Neural cell (in vitro differentiated cells): ENCODE results near the gene TCEAL4. TPM values are rescaled to one million over a fixed set of nuclear protein-coding genes. Genes with fewer than 3 reads are reported as not detected.

ENCODE experiments used
- H2AFZ ChIP-seq: fragments of 200-600, 300-800 bp; sonication (generic), shearing (Covaris generic); 2 replicates; pipeline ENCODE4 v1.6.0; 2014; ENCODE audit warnings: low read depth, mild to moderate bottlenecking, antibody characterized with exemption, low read length, moderate library complexity
- H3F3A ChIP-seq: fragments of 200-600 bp; shearing (Covaris generic); 2 replicates; pipeline ENCODE4 v1.6.1; 2016; ENCODE audit warnings: mild to moderate bottlenecking, moderate library complexity, mixed read lengths, antibody characterized with exemption, low read length; ENCODE audit not compliant: insufficient read depth, poor library complexity, severe bottlenecking
- H3K27ac ChIP-seq: fragments of 200-600, 300-800 bp; sonication (generic), shearing (Covaris generic); 2 replicates; pipeline ENCODE4 v1.5.1; 2014; ENCODE audit warnings: mild to moderate bottlenecking, low read length, moderate library complexity
- H3K27me3 ChIP-seq: fragments of 300-800, 200-600 bp; sonication (generic), shearing (Covaris generic); 2 replicates; pipeline ENCODE4 v1.6.0; 2014; ENCODE audit warnings: mild to moderate bottlenecking, low read depth, low read length, moderate library complexity; ENCODE audit not compliant: insufficient read depth
- H3K36me3 ChIP-seq: fragments of 300-800, 200-600 bp; sonication (generic), shearing (Covaris generic); 2 replicates; pipeline ENCODE4 v1.5.1; 2014; ENCODE audit warnings: mild to moderate bottlenecking, antibody characterized with exemption, low read length, moderate library complexity; ENCODE audit not compliant: insufficient read depth
- H3K4me2 ChIP-seq: fragments of 300-800, 200-600 bp; sonication (generic), shearing (Covaris generic); 2 replicates; pipeline ENCODE4 v1.6.0; 2014; ENCODE audit warnings: mild to moderate bottlenecking, low read length
- H3K4me3 ChIP-seq: fragments of 300-800, 200-600 bp; sonication (generic), shearing (Covaris generic); 2 replicates; pipeline ENCODE4 v1.5.1; 2014; ENCODE audit warnings: mild to moderate bottlenecking, low read length, moderate library complexity
- H3K79me2 ChIP-seq: fragments of 200-600 bp; shearing (Covaris generic); replicated peaks from 2 replicates; pipeline ENCODE4 v1.6.0; 2014; ENCODE audit warnings: mild to moderate bottlenecking, low read length, moderate library complexity; ENCODE audit not compliant: insufficient read depth
- H3K9ac ChIP-seq: fragments of 300-800, 200-600 bp; sonication (generic), shearing (Covaris generic); 2 replicates; pipeline ENCODE4 v1.6.1; 2016; ENCODE audit warnings: mild to moderate bottlenecking, low read length, mixed read lengths
- H3K9me2 ChIP-seq: fragments of 200-600 bp; shearing (Covaris generic); 2 replicates; pipeline ENCODE4 v1.6.1; 2016; ENCODE audit warnings: mild to moderate bottlenecking, low read length, mixed read lengths; ENCODE audit not compliant: insufficient read depth
- H3K9me3 ChIP-seq: fragments of 200-600, 300-800 bp; sonication (generic), shearing (Covaris generic); 2 replicates; pipeline ENCODE4 v1.6.1; 2016; ENCODE audit warnings: mild to moderate bottlenecking, mixed run types, low read length, moderate library complexity, mixed read lengths
- H4K20me1 ChIP-seq: fragments of 200-600 bp; shearing (Covaris generic); 2 replicates; pipeline ENCODE4 v1.6.1; 2016; ENCODE audit warnings: mild to moderate bottlenecking, mixed run types; ENCODE audit not compliant: insufficient read depth
- EP300 ChIP-seq: fragments of 450-650 bp; conservative IDR thresholded peaks from 2 replicates; pipeline ENCODE4 v1.6.1; 2014; ENCODE audit warnings: antibody characterized with exemption, mild to moderate bottlenecking, moderate library complexity; ENCODE audit not compliant: poor library complexity, severe bottlenecking
- EZH2 ChIP-seq: fragments of 200-600, 300-800 bp; shearing (Covaris generic), sonication (generic); IDR thresholded peaks from 2 replicates; pipeline ENCODE4 v1.6.1; 2014; ENCODE audit warnings: antibody characterized with exemption, low read length, borderline replicate concordance, mild to moderate bottlenecking; ENCODE audit not compliant: insufficient read depth, poor library complexity, severe bottlenecking
- MXI1 ChIP-seq: fragments of 450-650 bp; conservative IDR thresholded peaks from 2 replicates; pipeline ENCODE4 v1.6.1; 2014; ENCODE audit warnings: antibody characterized with exemption, mild to moderate bottlenecking; ENCODE audit not compliant: poor library complexity, severe bottlenecking
- POLR2AphosphoS5 ChIP-seq: IDR thresholded peaks from 2 replicates; pipeline ENCODE4 v1.6.1; 2012
- RAD21 ChIP-seq: fragments of 450-650 bp; conservative IDR thresholded peaks from 2 replicates; pipeline ENCODE4 v1.6.1; 2014; ENCODE audit warnings: antibody characterized with exemption, mild to moderate bottlenecking, moderate library complexity
- SMC3 ChIP-seq: fragments of 450-650 bp; conservative IDR thresholded peaks from 2 replicates; pipeline ENCODE4 v1.6.1; 2014; ENCODE audit warnings: antibody characterized with exemption, mild to moderate bottlenecking, moderate library complexity; ENCODE audit not compliant: poor library complexity
- TAF1 ChIP-seq: IDR thresholded peaks from 2 replicates; pipeline ENCODE4 v1.6.1; 2012; ENCODE audit warnings: low read depth
- polyA plus RNA-seq: library from polyadenylated mRNA; depleted of rRNA; stranded (reverse); fragments of >200 nt; gene quantifications from 2 replicates; pipeline ENCODE4 v1.2.3, GENCODE V29; 2014
- TF ChIP-seq, protein P1 (sequence below): IDR thresholded peaks from 2 replicates; pipeline ENCODE4 v1.6.1; 2012; ENCODE audit warnings: borderline replicate concordance
- TF ChIP-seq, protein P2 (sequence below): fragments of 450-650 bp; IDR thresholded peaks from 2 replicates; pipeline ENCODE4 v1.5.1; 2014; ENCODE audit warnings: antibody characterized with exemption, mild to moderate bottlenecking, moderate library complexity; ENCODE audit not compliant: poor library complexity, severe bottlenecking

TCEAL4 gene
- polyA plus RNA-seq, 1 donor from 2014 or later, result 130 TPM

DNA sequence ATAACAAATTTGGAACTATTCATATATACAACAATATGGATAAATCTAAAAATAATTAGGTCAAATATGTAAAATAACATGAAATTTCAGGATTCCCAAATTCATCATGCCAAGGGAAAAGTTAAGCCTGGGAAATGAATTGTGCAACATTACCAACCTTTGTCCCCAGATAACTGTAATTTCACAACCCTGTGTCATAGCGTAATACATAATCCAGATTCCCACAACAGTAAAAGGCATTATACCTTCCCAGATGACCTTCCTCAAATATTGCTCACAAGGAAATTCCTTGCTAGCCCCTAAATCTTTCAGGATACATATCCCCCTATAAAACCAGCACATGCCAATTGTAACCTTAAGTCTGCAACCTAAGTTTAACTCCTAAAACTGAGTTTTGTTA, 33.1 kb upstream of the TCEAL4 start:
- Histone ChIP-seq H3K4me3 (no peak overlapping the region), H3F3A (no peaks in the 10 kb centered on the region), H3K27ac (no peak overlapping the region), H3K36me3 (no peaks in the 10 kb centered on the region), H3K9ac (no peak overlapping the region), H3K9me2 (no peaks in the 10 kb centered on the region), H3K4me2 (no peak overlapping the region), H3K27me3 (no peaks in the 10 kb centered on the region), H3K9me3 (no peaks in the 10 kb centered on the region), H2AFZ (no peak overlapping the region), H4K20me1 (no peaks in the 10 kb centered on the region), H3K79me2 (no peaks in the 10 kb centered on the region)
- no peak for TF ChIP-seq EZH2
- TF ChIP-seq, protein P1, sequence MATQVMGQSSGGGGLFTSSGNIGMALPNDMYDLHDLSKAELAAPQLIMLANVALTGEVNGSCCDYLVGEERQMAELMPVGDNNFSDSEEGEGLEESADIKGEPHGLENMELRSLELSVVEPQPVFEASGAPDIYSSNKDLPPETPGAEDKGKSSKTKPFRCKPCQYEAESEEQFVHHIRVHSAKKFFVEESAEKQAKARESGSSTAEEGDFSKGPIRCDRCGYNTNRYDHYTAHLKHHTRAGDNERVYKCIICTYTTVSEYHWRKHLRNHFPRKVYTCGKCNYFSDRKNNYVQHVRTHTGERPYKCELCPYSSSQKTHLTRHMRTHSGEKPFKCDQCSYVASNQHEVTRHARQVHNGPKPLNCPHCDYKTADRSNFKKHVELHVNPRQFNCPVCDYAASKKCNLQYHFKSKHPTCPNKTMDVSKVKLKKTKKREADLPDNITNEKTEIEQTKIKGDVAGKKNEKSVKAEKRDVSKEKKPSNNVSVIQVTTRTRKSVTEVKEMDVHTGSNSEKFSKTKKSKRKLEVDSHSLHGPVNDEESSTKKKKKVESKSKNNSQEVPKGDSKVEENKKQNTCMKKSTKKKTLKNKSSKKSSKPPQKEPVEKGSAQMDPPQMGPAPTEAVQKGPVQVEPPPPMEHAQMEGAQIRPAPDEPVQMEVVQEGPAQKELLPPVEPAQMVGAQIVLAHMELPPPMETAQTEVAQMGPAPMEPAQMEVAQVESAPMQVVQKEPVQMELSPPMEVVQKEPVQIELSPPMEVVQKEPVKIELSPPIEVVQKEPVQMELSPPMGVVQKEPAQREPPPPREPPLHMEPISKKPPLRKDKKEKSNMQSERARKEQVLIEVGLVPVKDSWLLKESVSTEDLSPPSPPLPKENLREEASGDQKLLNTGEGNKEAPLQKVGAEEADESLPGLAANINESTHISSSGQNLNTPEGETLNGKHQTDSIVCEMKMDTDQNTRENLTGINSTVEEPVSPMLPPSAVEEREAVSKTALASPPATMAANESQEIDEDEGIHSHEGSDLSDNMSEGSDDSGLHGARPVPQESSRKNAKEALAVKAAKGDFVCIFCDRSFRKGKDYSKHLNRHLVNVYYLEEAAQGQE, result no peak
- no peak for TF ChIP-seq MXI1
- TF ChIP-seq EP300, result no peak
- TF ChIP-seq, protein P2, sequence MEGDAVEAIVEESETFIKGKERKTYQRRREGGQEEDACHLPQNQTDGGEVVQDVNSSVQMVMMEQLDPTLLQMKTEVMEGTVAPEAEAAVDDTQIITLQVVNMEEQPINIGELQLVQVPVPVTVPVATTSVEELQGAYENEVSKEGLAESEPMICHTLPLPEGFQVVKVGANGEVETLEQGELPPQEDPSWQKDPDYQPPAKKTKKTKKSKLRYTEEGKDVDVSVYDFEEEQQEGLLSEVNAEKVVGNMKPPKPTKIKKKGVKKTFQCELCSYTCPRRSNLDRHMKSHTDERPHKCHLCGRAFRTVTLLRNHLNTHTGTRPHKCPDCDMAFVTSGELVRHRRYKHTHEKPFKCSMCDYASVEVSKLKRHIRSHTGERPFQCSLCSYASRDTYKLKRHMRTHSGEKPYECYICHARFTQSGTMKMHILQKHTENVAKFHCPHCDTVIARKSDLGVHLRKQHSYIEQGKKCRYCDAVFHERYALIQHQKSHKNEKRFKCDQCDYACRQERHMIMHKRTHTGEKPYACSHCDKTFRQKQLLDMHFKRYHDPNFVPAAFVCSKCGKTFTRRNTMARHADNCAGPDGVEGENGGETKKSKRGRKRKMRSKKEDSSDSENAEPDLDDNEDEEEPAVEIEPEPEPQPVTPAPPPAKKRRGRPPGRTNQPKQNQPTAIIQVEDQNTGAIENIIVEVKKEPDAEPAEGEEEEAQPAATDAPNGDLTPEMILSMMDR, result no peak
- no peak for TF ChIP-seq POLR2AphosphoS5
- no peak for TF ChIP-seq SMC3
- no peak for TF ChIP-seq RAD21
- TF ChIP-seq TAF1, result no peak

DNA sequence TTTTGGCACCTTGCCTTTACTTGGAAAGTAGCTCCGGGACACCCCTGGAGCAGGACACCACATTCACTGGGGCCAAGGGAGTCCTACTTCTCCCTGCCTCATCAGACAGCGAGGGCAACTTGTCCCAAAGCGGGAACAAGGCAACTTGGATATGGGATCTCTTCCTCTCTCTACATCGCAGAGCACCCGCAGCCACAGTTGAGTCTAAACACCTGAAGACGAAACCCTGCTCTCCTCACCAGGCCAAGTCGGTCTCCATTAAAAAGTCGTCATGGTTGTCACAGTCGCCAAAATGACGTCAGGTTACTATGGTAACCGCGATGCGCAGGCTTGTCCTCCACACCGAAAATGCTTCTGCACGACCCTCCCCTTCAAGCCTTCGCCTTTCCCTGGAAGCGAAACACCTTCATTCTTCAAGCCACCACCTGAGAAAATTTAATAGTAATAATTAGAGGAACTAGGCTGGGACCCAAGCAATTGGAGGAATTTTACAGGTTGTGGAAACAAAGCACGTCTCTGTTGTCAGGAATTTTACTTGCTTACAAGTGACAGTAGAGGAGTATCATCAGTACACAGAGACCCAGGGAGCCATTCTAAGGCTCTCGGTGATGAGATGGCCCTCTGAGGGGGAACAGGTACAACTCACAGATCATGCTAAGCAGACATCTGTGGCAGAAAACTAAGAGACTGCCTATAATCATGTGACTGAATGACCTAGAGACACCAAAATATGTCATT, 30.5 kb upstream of the TCEAL4 start:
- no peaks in the 10 kb centered on the region for H4K20me1 ChIP-seq
- H3K9me3 ChIP-seq, result no peaks in the 10 kb centered on the region
- TF ChIP-seq, protein P1, result peak; percentile 41
- no peak for TF ChIP-seq EZH2
- TF ChIP-seq EP300, result peak; percentile 52
- TF ChIP-seq, protein P2, result no peak
- TF ChIP-seq POLR2AphosphoS5, result peak; percentile 80
- peak; percentile 71 for TF ChIP-seq MXI1
- TF ChIP-seq SMC3, result peak; percentile 28
- no peak for TF ChIP-seq TAF1
- no peak for TF ChIP-seq RAD21
- H3K4me3 ChIP-seq, result peak overlapping the region; percentile 69
- peak overlapping the region; percentile 76 for H3K9ac ChIP-seq
- no peaks in the 10 kb centered on the region for H3K79me2 ChIP-seq
- H2AFZ ChIP-seq, result peak overlapping the region; percentile 51
- no peaks in the 10 kb centered on the region for H3K9me2 ChIP-seq
- peak overlapping the region; percentile 51 for H3K4me2 ChIP-seq
- H3F3A ChIP-seq, result no peaks in the 10 kb centered on the region
- H3K36me3 ChIP-seq, result no peaks in the 10 kb centered on the region
- H3K27ac ChIP-seq, result peak overlapping the region; percentile 88
- no peaks in the 10 kb centered on the region for H3K27me3 ChIP-seq
